ENCODE results near the gene HIBADH.
"Not testable (repeated sequence)": the region's sequence is repeated elsewhere in the genome, so short reads cannot be mapped to it uniquely, and the experiment has no call there.

HIBADH gene

GRCh38 chr7:27678617-27679260 is 16.1 kb upstream of the HIBADH start:
- DNase-seq, result no peak

DNA sequence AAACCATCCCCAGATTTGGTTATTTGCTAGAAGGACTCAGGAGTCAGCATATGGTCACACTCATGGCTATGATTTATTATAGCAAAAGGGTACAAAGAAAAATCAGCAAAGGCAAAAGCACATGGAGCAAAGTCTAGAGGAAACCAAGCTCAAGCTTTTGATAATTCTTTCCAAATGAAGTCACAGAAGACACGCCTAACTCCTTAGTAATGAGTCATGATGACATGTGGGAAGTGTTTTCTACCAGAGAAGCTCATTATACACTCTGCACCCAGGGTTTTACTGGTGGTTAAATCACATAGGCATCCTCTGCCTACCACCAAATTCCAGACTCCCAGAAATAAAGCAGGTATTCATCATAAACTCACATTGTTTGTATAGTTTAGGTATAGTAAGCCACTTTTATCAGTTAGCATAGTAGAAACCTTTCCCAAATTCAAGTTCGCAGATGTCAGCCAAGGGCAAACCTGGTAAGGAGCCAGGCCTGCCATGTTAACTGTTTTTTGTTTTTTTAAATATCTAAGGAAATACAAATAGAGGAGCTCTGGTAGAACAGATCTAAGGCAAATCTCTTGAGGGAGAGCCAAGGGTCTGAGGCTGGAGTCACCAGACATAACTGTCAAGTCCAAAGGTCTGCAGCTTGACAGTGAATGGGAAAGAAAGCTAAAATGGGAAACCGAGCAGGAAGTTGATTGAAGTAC is 15.4 kb upstream of the HIBADH start:
- DNase-seq, result no peak

- DNase-seq, result not testable (repeated sequence)
These were observed 11.4 kb upstream of the HIBADH start for GRCh38 chr7:27674126-27674525.

- DNase-seq, result no peak
These were observed 9.0 kb upstream of the HIBADH start for GRCh38 chr7:27671675-27672074.

DNA sequence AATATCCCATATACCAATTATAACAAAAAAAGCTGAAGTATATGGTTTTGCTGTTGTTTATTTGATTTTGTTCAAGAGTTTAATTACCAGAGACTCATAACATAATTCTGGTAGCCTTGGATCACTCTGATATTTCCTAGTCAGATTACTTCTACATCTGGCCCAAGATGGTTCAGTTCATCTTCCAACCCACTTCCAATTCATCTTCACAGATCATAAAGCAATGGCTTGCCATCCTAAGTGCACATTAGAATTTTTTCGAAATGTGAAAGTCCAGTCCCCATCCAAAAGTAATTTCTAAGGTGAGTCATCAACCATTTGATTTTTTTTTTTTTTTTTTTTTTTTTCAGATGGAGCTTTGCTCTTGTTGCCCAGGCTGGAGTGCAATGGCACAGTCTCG is 8.0 kb upstream of the HIBADH start:
- no peak for DNase-seq

DNA sequence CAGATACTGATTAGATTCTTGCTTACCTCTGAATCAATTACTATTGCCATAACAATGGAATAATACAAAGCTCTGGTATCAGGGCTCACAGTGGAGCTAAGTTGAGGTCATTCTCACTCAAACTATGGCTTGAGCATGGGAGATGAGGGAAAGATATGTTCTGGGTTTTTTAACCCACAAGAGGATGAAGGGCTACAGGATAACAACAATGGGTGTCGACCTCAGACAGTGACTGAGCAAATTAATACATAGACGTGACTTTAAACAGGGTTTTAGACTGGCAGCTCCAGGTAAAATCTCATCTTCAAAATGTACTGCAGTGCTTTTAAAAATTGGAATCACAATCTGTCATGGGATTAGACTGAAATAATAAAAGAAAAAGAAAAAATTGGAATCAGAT is 7.5 kb upstream of the HIBADH start:
- DNase-seq, result no peak

GRCh38 chr7:27665531-27665930 is 2.8 kb upstream of the HIBADH start:
- DNase-seq, result no peak

DNA sequence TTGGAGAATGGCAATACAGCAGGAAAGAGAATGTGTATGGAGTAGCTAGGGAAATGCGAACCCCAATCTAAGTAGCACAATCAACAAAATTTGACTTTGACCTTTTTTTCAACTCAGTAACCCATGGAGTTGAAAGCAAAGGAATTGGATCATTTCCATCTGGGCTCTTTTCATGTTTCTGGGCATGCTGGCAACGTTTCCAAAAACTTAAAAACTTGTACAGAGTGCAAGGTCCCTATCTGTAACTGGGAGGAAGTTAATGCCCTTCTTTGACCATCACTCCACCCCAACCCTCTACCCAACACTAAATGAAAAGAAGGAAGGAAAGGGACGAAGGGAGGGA is 1.3 kb upstream of the HIBADH start:
- no peak for DNase-seq

DNA sequence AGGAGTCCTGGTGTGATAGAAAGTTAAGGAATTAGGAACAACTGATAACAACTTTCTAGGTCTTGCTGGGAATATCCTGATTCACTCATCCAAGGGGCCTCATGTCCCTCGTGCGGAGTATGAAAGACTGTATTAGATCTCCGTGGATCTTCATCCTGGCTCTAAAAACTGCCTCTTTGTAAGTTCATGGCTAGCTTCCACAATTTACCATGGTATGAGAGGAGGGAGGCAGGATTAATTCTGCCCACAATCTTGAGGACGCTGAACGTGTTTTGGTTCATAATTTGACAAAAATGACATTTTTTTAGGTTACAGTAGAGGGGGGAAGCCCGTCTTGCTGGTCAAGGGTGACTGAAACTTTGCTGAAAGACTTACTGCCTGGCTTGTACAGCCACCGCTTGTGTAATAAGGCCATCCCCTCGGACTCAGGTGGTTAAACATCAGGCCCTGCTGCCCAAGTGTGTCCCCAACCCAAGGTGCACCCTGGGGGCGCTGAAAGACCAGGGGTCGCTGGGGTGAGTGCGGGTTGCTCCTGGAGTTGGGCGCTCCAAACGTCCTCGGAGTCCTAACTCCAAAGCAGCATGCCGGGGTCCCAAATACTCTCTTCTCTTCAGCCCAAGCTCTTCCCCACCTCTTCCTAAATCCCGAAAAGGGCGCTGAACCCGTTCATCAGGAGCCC is 733 bp downstream of the HIBADH start:
- DNase-seq, result peak in 2 of 6 experiments; percentile 3 to 27

DNA sequence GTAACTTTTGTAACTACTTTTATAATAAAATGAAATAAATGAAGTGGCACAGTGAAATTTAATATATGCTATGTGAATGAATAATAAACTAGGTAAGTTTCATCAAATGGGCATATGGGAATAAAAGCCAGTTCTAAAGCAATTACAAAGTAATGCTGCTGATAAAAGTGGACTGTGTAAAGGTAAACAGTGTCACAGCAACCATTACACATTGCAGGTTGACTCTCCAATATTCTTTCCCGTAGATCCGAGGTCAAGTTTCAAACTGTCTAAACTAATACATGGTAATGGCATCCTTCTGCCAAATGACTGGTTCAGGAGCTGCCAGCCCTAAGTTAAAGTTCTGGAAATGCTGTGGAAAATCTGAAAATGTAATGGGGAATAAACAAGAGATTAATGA is 6.0 kb downstream of the HIBADH start:
- DNase-seq, result no peak

- DNase-seq, result no peak
These were observed 7.5 kb downstream of the HIBADH start for GRCh38 chr7:27655184-27655583.

GRCh38 chr7:27652518-27652917 is 10.2 kb downstream of the HIBADH start:
- DNase-seq, result no peak

DNA sequence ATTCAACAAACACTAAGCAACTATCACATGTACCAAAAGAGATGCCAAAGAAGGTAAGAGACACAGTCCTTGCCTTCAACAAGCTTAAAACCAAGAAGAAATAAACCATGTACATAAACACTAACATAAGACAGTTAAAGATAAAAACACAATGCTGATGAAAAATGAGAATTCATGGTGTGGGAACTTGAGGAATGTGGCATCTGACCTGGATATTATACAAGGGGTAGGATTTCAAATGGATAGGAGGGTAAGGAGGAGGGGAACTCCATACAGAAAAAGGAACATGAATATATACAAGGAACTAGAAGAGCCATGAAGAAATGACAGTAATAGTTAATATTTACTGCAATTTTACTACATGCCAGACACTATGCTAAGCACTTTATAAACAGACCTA is 11.0 kb downstream of the HIBADH start:
- DNase-seq, result no peak

GRCh38 chr7:27650283-27650682 is 12.4 kb downstream of the HIBADH start:
- no peak for DNase-seq

DNA sequence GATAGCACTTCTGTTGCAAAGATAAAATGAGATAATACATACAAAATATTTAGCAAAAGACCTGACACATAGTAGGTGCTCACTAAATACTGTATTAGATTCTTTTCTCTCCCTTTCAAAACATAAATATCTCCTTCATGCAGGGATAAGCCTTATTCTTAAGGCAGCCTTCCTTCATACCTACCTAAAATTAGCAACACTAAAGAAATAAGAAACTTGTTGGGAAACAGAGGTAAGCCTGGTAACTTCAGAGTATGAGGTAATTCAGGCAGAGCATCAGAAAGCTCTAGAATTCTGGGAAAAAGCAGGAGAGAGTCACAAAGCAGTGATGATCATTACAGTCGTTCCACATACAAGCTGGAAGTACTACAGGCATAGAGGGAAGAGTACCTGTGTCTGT is 15.2 kb downstream of the HIBADH start:
- no peak for DNase-seq

DNA sequence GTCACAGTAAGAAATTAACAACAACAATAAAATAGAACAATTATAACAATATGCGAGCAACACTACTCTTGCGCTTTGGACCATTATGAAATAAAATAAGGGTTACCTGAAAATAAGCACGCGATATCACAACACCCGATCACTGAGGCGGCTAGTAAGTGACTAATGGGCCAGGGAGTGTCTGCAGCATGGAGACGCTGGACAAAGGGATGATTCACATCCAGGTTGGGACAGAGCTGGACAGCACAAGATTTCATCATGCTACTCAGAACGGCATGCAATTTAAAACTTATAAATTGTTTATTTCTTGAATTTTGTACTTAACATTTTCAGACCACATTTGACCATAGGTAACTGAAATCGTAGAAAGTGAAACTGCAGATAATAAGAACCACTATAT is 15.6 kb downstream of the HIBADH start:
- DNase-seq, result no peak

DNA sequence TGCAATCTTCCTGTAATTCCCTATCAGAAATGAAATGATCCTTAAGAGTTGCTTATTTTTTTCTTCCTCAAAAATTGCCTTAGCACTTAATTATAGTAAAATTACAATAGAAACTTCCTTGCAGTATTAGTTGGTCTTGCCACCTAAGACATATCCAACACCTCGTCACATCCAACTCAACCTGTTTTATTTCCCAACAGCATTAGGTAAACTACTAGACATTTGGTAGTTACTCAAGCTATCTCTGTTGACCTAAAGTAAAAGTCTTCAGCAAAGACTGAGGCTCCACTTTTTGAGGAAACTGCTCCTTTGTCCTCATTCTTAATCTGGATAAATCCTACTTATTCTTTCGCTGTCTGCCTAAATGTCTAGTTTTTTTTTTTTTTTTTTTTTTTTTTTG is 20.4 kb downstream of the HIBADH start:
- DNase-seq, result no peak

DNA sequence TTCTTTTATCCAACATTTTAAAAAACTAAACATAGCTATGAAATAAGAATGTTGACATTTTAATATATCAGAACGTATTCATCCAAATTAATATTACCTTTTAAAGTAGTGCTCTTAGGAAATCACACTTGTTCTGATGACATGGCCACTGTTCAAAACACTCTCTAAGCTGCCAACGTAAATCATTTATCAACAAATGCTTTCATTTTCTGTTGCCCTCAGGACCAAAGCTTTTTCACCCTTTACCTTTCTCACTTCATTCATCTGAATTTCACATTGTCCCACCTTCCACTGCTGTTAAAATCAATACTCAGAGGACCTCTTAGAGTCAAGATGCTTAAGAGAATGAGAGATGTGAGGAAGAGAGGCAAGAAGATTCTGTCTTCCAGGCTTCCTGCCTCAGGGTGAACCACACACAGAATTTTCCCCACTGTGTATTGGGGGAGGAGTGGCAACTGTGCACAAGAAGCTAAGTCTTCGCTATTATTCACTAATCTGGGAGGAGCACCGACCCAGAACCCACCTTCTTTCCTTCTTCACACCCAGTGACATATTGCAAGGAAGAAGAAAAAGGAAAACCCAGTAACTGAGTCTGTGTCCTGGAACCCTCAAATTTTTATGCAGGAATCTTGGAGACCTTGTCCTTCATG is 21.0 kb downstream of the HIBADH start:
- no peak for DNase-seq

DNA sequence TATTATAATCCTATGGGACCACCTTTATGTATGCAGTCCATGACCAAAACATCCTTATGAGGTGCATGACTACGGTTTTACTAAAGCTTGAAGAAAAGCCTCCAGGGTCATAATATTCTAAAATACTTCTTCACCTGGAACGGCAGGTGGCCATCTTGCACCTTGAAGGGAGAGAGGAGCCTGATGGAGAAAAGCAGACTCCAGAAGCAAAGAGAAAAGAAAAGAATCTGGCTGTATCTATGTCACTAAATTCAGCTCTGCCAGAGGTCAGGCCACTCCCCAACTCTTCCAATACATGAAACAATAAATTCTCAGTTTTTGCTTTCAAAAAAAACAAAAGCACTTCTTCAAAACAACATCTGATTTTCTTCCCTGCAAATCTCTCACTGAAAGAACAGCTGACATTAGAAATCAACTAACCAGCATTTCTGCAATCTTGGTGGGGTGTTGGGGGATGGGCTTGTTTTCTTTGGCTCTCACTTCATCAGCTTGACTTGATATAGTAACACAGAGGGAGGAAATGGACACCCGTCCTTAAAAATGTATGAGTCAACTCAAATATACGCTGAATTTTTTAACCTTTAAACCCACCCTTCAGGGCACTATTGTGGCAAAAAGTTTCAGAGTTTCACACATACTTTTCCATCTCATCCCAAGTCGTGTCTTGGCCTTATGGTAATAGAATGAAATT is 21.7 kb downstream of the HIBADH start:
- DNase-seq, result peak in 1 of 6 experiments; percentile 9

- DNase-seq, result no peak
These were observed 22.8 kb downstream of the HIBADH start for GRCh38 chr7:27639851-27640250.

DNA sequence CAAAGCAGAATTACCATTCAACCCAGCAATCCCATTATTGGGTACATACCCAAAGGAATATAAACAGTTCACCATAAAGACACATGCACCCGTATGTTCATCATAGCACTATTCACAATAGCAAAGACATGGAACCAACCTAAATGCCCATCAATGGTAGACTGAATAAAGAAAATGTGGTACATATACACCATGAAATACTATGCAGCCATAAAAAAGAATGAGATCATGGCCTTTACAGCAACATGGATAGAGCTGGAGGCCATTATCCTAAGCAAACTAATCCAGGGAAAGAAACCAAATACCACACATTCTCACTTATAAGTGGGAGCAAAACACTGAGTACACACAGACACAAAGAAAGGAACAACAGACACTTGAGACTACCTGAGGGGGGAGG is 23.6 kb downstream of the HIBADH start:
- DNase-seq, result not testable (repeated sequence)

- DNase-seq, result no peak
These were observed 26.2 kb downstream of the HIBADH start for GRCh38 chr7:27636326-27637006.

GRCh38 chr7:27635728-27636127 is 27.0 kb downstream of the HIBADH start:
- no peak for DNase-seq

All from stimulated activated naive CD4-positive, alpha-beta T cell (primary cell).